Measurements from ENCODE around the gene PODXL.
"Not testable (repeated sequence)": the region's sequence is repeated elsewhere in the genome, so short reads cannot be mapped to it uniquely, and the experiment has no call there.

PODXL gene

DNA sequence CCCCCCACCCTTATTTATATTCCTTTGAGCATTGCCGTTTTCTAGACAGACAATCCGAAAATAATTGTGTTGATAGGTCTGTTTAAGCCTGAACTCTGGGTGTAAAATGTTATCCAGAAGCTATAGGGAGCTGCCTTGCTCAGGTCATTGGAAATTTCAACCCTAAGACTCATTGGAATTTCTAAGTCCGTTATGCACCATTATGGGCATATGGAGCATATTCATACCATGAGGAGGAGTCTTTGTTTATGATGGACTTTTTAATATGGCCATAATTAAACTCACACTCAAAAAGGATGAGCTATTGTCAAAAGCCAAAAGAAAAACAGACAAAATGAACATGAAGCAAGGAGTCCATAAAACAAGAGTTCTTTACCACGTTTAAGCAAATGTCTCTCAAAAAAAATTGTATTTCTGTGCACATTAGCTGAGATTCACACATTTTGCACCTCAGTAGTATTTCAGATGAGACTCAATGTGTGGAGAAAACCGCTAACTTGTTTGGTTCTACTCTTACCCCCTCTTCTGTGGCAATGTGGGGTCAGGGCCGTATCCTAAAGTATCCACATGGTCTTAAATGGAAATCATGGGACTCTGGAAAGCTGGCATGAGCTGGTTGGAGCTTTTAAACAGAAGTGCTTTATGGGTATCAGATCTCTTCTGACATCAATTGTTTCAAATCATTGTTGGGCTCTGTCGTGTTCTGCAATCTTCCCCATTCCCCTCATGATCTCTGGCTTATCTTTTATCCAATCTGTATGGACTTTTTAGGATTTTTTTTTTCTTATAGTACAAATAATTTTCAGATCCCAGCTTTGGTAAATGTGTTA is 60.5 kb downstream of the PODXL start:
- no peak for DNase-seq (ENCODE audit: low read depth in 1 of 2, low spot score in 1 of 2)

DNA sequence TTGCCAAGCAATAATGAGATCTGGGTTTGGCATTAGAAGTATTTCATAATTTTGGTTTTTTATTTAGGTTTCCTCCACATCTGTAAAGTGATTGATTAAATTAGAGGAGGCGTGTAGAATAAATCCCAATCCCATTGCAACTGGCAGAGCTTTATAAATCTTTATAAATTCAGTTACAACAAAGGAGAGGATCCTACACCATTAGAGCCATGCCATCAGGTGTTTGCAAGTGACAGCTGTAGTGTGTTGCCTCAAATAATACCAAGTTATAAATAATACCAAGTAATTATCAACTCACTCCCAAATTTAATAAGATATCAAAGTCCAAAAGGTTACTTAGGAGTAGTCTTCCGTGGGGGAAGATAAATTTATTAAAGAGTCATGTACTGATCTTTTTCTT is 62.2 kb downstream of the PODXL start:
- DNase-seq (ENCODE audit: low read depth in 1 of 2, low spot score in 1 of 2), result no peak

DNA sequence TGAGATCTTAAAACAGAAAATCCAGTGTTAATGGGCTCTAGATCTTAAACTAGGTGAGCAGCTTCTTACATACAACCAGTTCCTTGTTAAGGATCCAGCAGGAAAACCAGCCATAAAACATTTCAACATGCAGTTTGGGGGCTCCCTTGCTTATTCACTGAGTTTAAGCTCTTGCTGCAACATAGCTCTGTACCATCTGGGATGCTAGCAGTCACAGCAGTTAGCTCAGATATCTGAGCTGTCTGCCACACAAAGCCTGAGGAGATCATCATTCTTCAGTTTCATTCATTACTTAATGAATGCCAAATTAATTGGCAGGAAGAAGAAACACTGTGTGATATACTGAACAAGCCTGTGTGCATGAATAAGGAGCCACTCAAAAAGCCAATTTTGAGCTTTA is 62.8 kb downstream of the PODXL start:
- no peak for DNase-seq (ENCODE audit: low read depth in 1 of 2, low spot score in 1 of 2)

DNA sequence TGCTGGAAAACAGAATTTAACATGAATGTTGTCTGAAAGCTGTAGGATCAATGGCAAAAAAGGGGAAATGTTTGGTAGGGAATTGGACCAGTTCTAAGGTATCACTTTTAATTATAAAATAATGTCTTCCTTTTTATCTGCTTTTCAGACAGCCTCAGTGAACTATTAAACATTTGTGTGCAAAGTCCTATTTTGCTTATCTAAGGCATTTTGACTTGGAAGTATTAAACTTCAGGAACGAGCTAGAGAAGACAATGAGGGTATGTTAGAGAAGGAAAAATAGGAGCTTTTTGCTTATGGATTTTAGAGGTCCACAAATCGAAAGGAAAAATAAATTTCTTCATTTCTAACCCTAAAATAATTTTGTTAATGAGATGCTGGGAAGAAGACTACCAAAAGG is 63.3 kb downstream of the PODXL start:
- DNase-seq (ENCODE audit: low read depth in 1 of 2, low spot score in 1 of 2), result no peak

DNA sequence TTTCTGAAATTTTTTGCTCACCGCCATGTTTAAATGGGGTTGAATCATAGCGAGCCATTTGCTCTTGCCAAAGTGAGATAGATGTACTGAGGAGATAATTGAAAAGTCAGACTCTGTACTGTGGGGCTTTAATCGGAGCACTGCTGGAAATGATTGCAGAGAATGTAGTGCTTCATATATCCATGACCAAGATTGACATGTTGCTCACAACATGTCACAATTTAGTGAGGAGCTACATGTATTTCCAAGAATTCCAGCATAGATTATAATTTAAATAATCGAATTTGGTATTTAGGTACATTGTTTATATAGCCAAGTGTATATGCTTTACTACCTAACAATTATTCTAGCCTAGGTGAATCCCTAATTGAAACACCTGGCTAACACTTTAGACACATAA is 66.5 kb downstream of the PODXL start:
- no peak for DNase-seq (ENCODE audit: low read depth in 1 of 2, low spot score in 1 of 2)

DNA sequence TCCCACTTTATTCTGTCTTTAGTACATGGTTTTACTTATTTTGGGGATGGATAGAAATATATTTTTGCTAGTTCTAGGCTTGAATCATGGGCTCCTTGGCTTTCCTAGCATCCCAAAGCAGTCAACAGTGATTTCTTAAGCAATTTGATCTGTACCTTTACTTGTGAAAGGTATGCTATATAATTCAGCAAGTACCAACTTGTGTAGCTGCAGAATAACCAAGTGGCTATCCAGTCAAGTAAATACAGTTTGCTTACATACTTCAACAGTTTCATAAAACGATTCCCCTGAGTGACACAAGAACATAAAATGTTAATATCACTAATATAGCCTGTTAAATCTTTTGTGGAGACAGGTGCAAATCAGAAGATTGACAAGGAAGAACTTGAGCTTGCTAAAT is 67.2 kb downstream of the PODXL start:
- no peak for DNase-seq (ENCODE audit: low read depth in 1 of 2, low spot score in 1 of 2)

DNA sequence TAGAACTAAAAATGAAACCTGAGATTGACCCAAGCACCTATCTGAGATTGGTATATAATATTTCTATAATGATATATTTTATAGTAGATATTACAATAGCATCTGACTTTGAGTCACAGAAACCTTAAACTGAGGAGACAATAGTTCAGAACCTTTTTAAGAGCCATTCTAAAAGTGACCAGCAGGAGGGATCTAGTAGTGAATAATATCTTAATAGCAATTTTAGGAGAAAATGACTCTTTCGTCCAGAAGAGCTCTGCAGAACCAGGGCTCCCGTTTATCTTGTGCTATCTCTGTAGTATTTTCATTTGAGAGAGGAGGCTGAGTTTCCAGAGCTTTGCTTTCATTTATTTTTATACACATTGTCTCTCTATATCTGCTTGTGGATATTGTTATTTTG is 68.1 kb downstream of the PODXL start:
- DNase-seq (ENCODE audit: low read depth in 1 of 2, low spot score in 1 of 2), result no peak

DNA sequence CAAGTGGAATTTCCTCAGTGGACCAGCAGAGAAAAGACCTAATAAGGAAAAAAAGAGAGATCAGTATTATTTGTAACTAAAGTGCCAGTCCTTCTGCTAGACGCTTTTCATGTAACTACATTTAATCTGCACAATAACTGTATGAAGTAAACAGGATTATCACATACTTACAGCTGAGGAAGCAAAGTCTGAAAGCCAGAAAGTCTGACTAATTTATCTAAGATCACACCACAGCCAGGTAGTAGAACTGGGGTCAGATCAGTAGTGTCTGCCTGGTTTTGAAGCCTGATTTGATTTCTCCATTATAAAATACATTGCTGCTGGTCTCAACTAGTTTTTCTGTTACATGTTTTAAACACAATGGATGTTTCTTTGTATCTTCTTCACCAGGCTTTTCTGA is 69.2 kb downstream of the PODXL start:
- DNase-seq (ENCODE audit: low read depth in 1 of 2, low spot score in 1 of 2), result no peak

DNA sequence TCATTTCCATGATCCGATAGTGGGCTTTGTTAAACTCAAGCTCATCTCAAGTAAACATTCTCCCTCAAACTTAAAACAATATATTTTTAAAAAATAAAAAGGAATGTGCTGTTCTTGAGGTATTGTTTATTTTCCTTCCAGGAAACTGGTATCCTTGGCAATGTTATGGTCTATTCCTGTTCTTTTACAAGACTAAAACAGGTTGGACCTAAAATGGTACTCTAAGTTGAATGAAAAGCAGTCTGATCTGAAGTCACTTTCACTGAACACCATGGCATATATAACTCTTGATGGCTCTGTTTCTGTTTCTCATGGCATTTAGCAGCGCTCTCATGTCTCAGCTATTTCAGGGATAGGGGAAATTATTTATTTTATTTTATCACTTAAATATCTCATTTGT is 70.1 kb downstream of the PODXL start:
- no peak for DNase-seq (ENCODE audit: low read depth in 1 of 2, low spot score in 1 of 2)

DNA sequence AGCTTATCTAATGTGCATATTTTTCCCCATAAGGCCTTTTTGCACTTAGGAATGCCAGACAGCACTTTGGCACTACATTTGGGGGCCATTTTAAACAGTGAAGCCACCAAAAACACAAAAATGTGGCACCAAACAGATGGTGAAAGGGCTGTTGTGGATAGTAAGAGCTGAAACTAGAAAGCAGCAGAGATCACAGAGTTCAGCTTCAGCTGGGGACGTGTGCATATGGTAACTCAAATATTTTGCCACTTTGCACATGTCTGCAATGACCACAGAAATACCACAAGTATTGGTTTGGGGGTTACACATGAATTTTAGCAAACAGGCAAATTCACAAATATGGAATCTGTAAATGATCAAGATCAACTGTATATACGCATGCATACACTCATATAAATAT is 72.8 kb downstream of the PODXL start:
- DNase-seq (ENCODE audit: low read depth in 1 of 2, low spot score in 1 of 2), result no peak

DNA sequence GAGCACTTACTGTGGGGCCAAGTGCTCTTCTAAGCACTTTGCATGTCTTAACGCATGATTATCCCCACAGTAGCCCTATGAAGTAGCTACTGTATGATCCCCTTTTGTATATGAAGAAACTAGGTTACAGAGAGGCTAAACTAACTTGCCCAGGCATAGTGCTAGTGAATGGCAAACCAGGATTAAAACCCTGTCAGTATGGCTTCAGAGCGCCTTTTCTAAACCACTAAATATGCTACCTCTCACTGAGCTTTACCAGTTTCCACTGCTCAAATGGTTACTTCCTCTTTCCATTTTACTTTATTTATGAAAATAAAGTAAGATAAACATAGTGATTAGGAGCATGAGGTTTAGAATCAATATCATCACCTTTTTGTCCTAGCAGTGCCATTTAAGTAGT is 73.6 kb downstream of the PODXL start:
- DNase-seq (ENCODE audit: low read depth in 1 of 2, low spot score in 1 of 2), result no peak

DNA sequence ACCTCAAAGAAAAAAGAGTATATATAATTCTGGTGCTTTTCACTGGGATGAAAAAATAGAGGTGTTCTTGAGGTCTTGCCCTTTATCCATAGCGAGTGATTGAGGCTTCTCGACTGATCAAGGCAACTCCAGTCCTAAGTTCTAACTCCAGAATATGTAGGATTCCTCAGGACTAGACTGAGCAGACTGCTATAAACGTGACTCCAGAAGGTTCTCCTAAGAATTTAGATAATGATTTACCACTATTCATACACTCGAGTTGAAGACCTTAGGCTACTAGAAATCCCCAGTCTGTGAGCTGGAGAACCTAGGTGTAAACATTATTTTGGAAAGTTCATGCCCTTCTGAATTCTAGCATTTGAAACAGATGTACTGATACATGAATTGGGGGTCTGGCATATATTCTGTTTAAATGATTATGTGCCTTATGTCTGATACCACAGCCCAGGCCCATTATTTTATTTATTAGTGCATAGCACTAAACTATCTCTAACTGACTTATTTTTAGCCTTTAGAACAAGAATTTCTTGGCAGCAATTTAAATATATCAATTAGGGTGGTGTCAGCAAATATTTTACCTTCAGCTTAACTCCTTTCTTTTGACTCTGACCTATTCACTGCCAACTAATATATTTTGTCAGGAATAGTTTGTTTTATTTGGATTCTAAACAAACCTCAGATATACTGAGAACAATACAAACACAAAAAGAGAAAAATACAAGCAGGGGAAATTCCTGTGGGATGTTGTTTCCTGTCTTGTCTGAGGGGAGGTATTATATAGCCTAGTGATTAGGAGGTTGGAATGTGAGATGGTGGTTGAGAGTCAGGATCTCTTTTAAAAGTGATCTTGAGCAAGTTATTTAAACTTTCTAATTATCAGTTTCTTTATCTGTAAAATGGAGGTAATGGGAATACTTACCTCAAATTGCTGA is 75.8 kb downstream of the PODXL start:
- DNase-seq (ENCODE audit: low read depth in 1 of 2, low spot score in 1 of 2), result no peak

DNA sequence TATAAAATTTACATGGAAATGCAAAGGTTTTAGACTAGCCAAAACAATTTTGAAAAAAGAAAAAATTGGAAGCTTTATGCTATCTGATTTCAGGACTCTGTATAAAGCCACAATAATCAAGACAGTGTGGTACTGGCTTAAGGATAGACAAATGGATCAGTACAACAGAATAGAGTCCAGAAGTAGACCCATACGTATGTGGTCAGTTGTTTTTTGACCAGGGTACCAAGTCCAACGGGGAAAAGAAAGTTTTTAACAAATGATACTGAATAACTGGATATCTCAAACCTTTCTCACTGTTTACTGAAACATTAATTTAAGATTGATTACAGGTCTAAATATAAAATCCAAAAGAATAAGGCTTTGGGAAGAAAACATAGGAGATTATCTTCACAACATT is 79.7 kb downstream of the PODXL start:
- no peak for DNase-seq (ENCODE audit: low read depth in 1 of 2, low spot score in 1 of 2)

DNA sequence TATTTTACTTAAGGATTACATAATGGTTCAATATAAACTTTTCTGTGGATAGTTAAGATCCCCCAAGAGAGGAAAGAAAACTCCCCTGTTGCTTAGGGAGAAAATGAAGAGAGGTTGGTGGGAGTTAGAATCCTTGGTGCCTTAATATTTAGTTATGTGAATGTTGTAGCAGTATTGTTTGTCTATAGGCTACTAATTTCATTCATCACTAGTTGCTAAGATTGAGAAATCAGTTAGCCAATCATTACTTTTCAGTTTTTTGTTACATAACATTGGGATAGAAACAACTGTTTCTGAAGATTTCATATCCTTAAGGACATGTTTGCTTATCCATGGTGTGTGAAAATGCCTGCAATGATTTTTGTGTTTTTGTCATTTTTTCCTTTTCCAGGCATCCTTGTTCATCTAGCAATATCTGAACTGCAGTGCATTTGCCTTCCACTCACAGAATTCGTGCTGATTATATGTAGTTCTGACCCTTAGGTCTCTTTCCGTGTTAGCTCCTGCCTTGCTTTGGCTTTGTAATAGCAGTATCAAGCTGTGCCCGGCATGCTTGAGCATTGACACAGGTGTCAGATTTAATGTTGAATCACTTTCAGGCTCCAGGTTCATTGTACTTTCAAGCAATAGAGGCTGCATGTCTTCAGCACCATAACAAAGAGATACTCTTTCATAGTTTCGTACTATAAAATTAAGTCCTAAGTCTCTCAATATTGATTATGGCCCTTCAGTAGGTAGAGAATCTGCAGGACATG is 85.0 kb downstream of the PODXL start:
- DNase-seq (ENCODE audit: low read depth in 1 of 2, low spot score in 1 of 2), result no peak

DNA sequence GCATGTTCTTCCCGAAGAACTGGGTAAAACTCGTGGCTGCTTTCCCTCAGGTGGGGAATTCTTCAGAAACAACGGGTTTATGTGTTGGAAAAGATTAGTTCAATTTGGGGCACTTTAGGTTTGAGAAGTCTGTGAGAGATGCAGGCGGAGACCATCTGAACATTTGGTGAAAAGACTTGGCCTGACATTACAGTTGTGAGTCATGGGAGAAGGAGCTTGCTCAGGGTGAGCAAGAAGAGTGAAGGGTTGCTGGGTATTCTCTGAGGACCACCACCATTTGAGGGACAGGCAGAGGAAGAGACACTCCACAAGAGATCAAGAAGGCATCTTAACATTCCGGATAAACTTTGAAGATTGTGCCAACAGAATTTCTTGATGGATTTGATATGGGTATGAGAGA is 88.6 kb downstream of the PODXL start:
- DNase-seq (ENCODE audit: low read depth in 1 of 2, low spot score in 1 of 2), result no peak

DNA sequence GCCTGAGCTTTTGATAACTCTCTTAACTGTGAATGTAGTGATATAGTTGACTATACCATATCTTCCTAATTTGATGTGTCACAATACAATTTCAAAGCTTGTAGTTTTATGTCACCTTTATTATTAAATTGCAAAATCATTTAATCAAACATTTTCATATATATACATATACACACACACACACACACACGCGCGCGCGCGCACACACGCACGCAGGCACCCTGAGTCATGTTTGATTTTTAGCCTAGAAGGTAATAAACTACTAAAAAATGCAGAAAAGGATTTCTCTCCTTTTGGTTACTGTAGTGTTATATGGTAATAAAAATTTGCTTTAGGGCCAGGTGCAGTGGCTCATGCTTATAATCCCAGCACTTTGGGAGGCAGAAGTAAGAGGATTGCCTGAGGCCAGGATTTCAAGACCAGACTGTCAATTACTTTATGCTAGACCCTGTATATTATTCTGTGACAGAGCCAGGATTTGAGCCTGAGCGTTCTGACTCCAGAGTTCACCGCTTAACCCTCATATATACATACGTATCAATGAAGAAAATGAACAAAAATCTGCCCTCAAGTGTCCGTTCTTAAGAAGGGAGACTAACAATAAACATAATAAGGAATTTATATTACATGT is 89.6 kb downstream of the PODXL start:
- DNase-seq (ENCODE audit: low read depth in 1 of 2, low spot score in 1 of 2), result no peak

DNA sequence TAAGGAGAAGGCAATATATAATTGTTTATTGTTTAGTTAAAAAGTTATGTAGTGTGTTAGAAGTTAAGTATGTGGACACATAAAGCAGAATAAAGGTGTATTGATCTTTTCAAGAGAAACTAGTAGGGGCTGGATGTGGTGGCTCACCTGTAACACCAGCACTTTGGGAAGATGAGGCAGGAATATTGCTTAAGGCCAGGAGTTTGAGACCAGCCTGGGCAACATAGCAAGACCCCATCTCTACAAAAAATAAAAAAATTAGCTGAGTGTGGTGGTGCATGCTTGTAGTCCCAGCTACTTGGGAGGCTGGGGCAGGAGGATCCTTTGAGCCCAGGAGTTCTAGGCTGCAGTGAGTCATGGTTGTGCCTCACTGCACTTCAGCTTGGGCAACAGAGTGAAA is 93.7 kb downstream of the PODXL start:
- DNase-seq (ENCODE audit: low read depth in 1 of 2, low spot score in 1 of 2), result not testable (repeated sequence)

DNA sequence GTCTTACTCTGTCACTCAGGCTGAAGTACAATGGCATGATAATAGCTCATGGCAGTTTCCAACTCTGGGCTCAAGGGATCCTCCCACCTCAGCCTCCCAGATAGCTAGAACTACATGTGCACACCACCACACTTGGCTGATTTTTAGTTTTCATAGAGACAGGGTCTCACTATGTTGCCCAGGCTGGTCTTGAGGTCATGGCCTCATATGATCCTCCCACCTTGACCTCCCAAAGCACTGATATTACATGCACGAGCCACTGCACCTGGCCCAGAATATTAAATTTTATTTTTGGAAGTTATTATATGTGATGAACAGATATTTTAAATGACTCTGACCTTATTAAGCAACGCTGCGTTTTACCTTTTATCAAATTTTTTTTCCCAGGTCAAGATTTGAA is 94.4 kb downstream of the PODXL start:
- no peak for DNase-seq (ENCODE audit: low read depth in 1 of 2, low spot score in 1 of 2)

DNA sequence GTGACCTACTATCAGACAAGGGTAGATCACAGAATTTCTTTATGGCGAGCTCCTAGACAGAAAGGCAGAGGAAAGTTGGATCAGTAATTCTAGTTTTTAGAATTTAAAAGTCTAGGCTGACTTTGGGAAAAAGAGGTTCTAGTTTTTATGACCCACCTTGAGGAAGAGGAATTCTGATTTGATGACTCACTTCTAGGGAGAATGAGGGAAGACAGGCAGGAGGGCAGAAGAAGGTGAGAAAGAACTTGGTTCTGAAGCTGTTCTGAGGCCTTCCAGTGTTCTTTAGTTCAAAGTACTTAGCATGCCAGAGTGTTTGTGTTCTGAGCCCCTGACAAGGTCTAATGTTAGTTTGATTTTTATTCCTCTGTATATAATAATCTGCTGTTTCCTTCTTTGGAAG is 97.2 kb downstream of the PODXL start:
- no peak for DNase-seq (ENCODE audit: low read depth in 1 of 2, low spot score in 1 of 2)

DNA sequence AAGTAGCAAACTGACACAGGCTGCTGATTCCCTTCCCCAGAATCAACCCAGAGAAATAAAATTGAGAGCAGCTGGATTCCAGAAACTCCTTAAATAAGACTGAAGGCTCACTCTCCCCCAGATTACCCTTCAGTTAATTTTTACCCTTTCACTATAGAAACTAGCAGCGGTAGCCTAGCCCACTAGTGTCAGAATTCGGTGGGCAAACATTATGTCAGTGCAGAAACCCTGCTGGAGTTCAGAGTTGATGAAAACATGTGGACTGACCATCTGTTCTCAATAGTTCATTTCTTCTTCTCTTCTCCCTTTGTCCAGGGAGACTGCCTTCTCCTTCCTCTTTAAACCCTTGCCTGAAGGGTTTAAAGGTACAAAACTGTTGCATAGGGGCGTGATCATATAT is 100.1 kb downstream of the PODXL start:
- DNase-seq (ENCODE audit: low read depth in 1 of 2, low spot score in 1 of 2), result no peak

DNA sequence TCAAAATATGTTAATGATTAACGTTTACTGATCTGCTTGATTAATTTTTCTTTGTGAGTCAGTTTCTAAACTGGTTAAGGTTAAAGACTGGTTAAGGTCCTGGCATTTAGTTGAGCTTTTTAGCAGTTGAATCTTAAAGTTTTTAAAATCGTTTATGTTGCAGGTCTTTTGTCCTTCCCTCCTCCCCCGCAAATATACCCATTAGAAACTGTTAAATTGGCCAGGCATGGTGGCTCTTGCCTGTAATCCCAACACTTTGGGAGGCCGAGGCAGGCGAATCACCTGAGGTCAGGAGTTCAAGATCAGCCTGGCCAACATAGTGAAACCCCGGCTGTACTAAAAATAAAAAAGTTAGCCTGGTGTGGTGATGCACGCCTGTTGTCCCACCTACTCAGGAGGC is 100.9 kb downstream of the PODXL start:
- DNase-seq (ENCODE audit: low read depth in 1 of 2, low spot score in 1 of 2), result no peak
